Renal cortical epithelial cell (primary cell): ENCODE results near the gene ENC1. TPM values are rescaled to one million over a fixed set of nuclear protein-coding genes. Genes with fewer than 3 reads are reported as not detected.

Experiments used
- DNase-seq: peaks from one replicate; pipeline ENCODE4 v3.0.0-alpha.2; 2011; ENCODE audit warnings: low read depth
- total RNA-seq: library from RNA; depleted of rRNA; stranded (reverse); fragments of >200 nt; gene quantifications from 2 replicates; pipeline ENCODE4 v1.2.3, GENCODE V29; 2014

The ENC1 gene
- total RNA-seq, 1 donor from 2014 or later = 44.5 TPM

DNA sequence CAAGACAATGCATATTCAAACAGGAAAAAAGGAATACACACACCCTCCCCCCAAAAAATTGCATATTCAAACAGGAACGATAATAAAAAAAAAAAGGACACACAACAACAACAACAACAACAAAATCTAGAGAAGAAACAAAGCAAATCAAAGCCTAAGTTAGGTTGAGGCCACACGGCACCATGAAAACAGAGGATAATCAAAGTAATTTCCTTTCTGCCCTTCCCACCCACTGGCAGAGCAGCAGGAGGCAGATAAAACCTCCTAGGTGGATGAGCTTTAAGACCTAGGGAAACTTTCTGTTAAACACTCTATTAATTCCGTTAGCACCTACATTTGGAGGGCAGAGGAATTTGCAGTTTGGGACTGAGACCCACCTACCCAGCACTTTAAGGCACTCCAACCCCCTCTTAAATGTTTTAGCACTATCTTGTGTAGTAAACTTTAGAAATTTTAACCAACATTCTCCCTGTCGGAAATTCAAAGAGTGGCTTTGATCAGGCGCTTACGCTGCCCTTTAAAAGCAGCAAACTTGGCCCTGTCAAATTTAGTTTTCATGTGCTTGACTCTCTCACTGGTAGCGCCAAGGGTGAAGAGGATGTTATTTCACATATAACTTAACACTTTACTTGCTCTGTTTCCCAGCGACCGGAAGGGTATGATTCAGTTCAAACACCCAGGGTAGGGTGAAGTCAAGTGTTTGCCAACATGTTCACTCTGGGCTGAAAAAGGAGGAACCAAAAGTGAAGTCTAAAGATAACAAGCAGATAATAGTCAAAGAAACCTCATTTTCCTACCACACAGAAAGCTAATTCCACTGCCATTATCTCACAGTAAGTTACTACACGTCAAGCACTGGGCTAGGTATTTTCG lies 9.2 kb downstream of the ENC1 start:
- DNase-seq = no peak

DNA sequence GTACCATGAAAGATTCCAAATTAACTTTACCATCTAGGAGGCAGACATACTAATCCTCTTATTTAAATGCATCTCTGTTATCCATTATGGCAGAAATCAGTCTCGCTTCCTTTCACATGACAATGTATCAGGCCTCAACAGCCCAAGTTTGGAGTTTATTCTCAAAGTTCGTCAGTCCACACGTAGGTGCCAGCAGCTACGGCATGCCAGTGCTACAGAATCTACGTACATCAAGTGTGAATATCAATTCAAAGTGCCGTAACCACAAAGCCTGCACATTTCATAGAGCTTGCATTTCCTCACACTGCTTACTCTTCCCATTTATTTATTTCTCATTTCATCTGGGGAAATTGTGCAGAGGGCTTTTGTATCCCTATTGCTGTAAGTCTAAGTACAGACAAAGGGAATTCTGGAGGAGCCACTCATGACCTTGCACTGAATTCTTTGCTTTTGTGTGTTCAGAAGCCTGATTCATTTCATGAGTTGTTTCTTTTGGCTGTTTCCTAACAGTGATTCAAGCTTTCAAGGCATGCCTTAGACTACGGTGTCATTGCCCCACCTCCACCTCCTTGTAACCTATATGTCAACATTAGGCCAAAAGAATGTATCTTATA lies 10.0 kb downstream of the ENC1 start:
- peak; percentile 88 for DNase-seq

DNA sequence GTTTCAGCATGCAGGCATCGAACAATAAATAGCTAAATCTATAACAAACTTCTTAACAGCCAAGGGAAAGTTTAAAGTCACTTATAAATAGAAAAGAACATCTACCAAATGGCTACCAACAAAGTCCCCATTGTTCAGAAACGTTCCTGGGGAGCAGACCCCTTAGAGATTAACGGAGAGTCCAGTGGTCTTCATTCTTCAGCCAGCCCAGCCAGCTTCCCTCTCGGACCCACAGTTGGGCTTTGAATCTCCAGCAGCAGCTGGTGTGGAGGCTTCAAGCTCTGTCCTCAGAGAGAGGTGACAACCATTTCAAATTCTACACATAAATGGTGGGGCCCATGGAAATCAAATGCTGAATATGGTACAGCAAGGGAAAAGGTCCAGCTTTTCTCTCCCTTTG lies 11.2 kb downstream of the ENC1 start:
- DNase-seq = no peak

DNA sequence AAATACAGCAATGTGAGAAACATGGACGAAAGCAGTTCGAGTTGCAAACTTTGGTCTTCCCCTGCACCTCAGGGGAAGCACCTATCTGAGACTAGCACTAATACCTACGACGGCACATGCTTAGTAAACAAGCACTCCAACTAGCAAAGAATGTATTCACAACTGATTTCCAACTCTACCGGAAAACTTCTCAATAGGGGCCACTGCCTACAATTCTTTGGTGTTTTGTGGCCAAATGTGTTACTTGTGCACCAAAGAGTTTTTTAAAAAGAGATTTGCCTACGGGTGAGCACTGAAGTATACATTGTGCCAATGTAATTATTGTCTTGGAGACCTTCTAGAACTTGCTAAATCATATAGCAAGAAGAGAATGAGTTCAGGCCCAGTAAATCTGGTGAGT lies 12.2 kb downstream of the ENC1 start:
- DNase-seq = no peak

DNA sequence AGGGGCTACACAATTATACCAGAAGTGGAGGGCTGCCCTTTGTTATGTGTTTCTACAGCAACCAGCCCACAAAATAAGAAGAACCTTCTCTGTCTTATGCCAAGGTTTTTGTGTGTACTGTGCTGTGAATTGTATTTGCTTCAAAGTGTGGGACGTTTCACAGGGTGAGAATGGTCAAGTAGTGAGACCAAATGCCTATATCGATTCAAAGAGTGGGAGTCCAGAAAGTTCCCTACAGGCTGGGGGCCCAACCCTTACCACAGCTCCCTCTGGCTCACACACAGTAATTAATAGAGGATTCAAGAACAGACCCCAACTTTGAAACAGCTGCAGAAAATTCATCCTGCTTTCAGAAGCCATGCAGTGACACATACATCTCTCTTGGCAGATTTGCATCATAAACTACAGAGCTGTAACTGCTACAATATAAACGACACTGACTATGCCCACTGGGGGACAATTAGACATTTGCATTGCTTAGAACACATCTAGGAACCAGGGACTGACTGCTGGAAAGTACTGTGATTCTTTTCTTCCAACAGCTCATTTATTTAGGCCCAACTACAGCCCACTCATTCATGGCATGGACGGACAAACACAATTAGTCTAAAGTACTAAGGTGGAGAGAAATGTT lies 12.8 kb downstream of the ENC1 start:
- DNase-seq = no peak

DNA sequence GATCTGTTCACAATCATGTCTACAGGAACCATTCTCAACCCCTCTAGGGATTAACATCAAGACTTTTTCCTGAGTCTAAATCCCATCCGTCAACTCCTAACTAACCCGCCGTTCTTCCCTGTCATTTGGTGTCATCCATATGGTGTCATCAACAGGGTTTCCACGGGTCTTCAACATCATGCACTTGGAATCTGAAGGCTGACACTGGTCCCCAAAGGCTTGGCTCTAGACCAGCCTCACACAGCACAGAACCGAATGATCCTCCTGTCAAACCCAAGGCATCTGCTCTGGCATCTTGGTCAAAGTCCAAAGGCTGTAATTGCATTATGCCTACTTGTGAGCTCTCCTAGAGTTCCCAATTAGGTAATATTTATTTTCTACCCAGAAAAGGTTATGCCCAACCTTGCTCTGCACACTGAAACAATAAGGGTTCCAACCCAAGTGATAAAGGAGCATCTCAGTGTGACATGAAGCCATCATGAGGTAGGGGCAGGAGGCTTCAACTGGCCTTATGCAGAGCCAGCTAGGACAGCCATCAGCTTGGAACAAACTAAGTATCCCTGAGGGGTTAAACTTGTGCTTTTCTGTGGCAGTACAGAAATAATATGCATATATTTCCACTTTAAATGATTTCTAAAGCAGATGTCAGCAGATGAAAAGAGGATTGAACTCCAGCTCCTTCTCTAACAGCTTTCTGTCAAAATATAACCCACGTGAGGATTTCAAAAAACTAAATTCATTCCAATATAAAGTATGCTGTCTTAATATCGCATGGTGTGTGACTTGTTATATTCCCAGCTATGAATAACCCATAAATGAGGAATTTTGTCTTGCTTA lies 13.9 kb downstream of the ENC1 start:
- no peak for DNase-seq

DNA sequence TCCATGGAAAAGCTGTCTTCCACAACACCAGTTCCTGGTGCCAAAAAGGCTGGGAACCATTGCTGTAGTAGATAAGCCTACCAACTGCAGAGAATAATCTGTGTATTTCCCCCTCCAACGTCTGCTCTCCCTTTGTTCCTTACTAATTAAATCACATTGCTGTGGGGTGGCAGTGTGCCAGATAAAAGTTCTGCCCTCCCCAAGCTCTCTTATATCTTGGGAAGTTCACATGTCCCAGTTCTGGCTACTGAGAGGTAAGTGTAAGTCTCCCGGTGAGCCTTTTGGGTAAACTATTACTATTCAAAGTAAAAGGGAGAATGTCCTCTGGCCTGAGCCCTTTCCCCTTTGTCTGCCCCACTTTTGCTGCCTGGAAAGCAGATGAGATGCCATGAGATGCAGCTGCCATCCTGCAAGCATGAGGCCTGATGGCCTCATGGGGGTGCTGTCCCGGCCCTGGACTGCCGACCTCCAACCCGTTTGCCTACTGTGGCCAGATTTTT lies 14.7 kb downstream of the ENC1 start:
- DNase-seq = peak; percentile 77

DNA sequence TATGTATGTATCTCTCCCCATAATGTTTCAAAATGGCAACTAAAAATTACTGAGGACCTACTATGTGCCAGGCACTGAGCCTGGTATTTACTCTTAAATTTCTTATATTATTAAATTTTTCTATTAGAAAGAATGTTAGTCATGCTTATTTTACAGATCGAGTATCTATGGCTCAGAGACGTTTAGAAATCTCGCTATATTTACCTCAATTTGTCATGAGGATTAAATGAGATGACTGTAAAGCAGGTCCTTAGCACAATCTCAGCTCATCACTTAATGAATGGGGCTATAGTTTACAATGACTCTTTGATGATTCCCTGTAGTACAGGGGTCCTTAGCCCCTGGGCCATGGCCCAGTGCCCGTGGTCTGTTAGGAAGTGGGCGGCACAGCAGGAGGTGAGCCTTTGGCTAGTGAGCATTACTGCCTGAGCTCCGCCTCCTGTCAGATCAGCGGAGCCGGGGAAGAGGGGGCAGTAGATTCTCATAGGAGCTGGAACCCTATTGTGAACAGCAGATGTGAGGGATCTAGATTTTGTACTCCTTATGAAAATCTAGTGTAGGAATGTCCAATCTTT lies 15.5 kb downstream of the ENC1 start:
- no peak for DNase-seq

DNA sequence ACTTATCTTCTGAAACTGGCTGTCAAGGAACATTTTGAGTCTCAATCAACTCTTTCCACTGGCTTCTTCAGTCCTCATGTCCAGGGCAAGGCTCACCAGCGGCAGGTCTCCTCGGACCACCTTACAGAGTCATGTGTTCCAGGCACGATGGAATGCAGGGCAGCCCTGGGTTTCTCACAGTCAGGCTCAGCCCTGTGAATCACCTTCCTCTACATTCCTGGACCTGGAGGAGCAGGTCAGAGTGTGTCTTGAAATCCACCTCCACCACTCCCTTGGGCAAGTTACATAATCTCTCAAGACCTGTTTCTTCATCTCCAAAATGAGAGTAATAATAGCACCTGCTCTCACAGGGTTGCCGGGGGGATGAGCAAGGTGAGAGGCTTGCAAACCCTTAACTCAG lies 16.0 kb downstream of the ENC1 start:
- DNase-seq = peak; percentile 89

DNA sequence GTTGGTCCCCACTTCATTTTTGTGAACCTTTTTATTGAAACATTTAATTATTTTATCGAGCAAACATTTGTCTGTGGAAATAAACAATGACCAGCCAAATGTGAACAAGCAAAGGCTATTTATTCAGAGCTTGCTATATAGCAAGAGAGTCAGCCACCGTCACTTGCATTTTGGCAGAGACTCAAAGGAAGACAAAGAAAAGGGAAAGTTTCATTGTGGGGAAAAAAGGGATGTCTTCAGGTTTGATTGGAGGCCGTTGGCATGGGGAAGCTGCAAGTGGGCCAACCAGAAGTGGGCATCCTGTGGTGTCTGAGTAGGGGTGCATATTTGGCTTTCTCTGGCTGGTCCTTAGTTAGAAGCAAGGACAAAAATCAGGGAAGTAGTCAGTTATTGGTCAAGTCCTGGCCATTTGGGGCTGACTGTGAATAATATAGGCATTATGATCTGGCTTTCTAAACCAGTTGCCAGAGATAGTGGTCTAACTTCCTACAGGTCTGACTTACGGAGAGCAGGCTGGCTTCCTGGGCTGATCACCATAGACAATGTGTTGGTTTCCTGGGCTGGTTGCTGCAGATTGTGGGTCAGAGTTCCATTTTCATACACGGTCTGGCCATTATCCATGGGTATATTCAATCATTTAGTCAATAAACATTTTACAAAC lies 16.6 kb downstream of the ENC1 start:
- DNase-seq = no peak

DNA sequence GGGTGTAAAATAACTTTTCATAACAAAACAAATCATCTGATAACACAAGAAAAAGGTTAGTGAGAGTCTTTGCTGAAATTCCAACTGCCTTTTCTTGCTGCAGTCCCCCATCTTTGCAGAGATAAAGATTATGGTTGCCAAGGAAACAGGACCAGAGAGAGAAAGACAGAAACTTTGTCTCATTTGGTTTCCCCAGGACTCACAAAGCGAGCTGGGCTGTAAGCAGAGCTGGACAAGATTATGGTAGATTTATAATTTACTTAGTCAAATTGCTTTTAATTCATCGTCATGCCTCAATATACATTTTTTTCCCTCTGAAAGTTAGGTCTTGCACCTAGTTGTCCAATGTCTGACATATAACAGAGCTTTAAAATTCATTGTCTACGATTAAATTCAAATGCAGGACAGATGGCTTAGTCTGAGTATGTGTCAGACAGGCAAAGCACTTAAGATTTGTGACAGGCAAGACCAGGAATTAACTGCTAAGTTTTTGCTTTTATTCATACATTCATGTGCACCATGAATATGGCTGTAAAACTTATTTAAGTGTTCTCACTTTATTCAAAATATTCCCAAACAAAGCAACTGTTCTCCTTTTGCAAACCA lies 17.4 kb downstream of the ENC1 start:
- no peak for DNase-seq

DNA sequence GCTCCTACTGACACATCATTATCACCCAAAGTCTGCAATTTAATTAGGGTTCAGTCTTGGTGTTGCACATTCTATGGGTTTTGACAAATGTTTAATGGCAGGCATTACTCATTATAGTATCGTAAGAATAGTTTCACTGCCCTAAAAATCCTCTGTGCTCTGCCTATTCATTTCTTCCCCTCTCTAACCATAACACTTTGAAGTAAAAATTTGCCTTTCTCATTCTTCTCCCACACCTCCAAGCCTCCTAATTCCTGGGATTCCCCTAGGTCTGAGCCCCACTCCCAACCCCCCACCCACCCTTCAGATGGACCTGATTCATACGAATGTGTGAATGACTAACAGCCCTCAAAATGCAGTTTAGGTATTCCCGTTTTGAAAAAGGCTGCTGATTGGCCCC lies 18.4 kb downstream of the ENC1 start:
- DNase-seq = no peak

DNA sequence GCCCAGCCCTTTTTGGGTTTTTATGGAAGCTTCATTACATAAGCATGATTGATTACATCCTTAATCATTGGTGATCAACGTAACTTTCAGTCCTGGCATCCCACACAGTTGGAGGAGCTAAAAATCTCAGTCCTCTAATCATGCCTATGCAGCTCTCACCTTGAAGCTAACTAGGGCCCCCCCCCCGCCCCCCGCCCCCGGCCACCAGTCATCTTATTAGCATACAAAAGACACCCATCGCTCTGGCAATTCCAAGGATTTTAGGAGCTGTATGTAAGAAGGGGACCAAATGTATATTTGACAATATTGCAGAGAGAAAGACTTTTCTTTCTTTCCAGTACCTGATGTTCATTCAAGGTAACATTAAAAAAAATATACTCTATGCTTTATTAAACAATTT lies 19.0 kb downstream of the ENC1 start:
- DNase-seq = no peak

DNA sequence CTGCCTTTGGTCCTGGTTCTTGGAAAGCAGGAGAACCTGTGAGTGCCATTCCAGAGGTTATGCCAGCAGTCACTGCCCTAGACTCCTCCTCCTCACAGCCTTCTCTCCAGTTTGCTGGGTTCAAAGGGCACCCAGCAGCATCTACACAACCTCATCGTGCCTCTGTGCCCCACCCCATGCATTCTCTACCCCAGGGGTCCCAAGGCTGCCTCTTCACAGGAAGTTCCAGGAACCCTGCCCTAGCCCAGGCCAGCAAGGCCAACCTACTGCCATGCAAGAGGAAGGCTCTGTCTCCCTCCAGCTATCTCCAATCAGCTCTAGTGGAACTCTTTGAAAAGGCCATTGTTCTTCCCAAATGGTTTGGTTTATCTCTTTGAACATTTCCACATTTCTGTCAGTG lies 21.2 kb downstream of the ENC1 start:
- no peak for DNase-seq

DNA sequence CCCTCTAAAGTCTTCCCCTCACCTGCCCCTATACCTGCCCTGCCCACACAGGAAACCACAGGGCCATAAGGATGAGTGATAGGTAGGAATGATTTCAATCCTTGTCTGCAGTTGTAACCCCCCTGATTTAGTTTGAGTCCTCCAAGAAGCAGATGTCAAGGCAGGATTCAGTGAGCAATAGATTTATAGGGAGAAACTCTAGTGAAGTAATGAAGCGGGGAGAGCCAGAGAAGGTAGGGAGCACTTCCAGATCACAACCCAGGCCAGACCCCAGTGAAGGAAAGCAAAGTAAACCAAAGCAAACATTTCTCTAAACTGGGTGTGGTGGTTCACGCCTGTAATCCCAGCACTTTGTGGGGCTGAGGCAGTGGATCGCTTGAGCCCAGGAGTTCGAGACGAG lies 22.4 kb downstream of the ENC1 start:
- DNase-seq = no peak

DNA sequence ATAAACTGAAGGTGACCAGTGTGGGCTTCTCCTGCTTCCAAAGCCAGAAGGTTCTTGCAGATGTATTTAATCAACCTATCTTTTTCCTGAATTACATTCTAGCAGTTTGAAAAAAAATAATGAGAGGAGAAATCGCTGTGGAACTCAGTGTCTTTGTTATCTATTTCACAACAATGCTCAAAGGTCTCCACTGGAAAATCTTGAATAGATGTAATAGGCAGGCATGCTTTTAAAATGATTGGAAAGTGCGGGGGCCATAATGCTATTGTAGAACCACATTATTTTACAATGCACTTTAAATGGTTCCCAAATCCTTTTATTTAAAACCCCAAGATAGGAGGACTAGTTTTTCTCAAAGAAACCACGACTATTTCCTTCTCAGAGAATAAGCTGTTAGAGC lies 23.3 kb downstream of the ENC1 start:
- no peak for DNase-seq

DNA sequence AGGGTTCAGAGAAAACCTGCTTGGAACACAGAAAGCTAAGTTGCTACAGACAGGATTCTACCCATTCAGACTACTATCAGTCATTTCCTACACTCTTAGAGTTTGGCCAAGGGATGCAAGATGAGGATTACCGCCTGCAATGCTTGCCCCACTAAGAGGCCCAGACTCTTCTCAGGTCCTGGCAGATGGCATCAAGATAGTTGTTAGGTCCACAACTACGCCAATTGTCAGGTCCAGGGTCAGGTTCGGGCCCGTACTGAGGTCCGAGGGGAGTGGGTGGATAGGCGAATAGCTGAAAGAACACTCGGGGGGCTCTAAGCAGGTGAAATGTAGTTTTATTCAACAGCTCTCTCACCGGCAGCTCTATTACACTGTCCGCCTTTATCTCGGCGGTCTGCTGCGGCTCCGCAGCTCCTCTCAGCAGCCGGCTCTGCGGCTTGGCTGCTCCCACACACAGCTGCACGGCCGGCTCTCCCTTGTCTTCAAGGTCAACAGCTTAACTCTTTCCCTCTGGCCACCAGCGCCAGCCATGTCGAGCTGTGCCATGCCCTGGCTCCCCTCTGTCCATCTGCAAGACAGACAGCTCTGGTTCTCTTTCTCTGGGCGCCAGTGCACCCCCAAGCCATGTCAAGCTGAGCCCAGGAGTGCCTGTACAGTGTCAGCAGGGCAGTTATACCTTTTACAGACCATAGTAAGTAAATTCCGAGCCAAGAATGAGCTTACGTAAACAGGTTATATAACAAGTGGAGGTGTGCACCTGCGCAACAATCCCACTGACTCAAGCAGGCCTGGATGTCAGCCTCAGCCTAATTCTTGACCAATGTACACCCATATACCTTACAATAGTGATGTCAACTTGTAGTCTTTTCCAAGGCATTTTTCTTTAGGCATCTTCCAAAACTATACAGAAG lies 24.0 kb downstream of the ENC1 start:
- no peak for DNase-seq

DNA sequence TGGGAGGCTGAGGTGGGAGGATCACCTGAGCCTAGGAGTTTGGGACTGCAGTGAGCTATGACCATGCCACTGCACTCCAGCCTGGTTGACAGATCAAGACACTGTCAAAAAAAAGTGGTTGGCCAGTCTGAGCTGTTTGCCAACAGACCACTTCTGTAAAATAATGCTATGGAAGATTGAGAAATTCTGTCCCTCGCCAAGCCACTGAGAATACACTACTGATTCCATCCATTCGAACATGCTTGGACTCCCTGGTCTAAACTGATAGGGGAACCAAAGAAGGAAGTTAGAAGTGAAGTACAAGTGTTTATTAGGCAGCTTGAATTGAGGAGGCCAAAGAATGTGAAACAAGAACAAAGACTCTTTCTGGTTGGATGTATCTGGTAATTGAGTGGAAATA lies 27.2 kb downstream of the ENC1 start:
- no peak for DNase-seq

DNA sequence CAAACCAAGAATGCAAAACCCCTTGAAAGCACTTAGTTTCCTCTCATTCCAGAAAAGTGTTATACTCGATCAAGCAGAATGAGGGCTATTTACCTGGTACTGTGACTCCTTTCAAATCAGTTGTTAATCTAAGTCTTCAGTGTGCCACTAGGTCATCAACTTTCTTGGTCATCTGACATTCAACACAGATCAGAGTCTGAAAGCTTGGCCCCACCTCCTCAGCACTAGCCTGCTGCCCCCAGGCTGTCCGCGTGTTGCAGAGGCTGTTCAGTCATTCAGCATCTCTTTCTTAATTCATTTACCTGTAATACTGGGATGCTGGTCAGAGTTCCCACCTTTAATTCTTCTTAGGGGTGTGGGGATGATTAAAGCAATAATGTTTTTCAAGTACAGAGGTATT lies 28.5 kb downstream of the ENC1 start:
- no peak for DNase-seq
